Testis (tissue), 2 donors: ENCODE results near the gene KATNB1.

Experiments
- POLR2A ChIP-seq: fragments of 450-650 bp; IDR thresholded peaks from one replicate; pipeline ENCODE4 v1.6.1; 2017; ENCODE audit warnings: antibody characterized with exemption, mild to moderate bottlenecking, moderate library complexity
- TF ChIP-seq, protein P1 (sequence below), 3 experiments: fragments of 450-650 bp in 2 of 3; fragments of 200-600 bp in 1 of 3; sonication (generic) in 1 of 3; IDR thresholded peaks; one replicate each; pipeline ENCODE4 v1.5.1; 2016 to 2019; ENCODE audit warnings: antibody characterized with exemption in 3 of 3, mild to moderate bottlenecking in 2 of 3, moderate library complexity in 1 of 3

DNA sequence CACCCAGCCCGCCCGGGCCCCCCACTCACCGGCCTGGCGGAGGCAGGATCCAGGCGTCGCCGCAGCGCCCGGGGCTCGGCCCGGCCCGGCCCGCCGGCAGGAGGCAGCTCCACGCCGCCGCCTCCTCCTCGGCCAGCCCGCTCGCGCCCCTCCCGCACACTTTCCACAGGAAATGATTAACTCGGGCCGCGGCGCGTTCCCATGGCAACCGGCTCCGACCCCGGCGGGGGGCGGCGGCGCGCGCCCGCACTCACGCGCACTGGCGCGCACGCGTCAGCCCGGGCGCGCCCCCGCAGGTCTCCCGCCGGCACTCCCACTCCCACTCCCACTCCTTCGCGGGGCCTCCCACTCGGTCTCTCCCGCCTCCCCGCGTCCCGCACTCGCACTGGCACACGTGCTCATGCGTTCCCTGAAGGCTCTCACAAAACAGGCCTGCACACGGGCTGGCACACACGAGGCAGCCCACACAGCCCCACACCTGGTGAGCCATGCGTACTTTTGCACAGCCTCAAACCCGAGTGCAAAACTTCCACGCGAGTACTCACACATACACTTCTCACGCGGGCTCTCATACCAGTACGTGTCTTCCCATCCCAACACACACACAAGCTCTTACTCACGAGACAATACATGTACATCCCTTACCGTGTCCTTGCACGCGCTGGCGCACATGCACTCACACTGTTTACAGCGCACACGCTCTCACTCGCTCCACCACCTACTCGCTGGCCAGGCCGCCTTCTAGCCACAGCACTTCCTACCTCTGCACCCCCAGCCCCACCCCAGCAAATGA, 67.0 kb downstream of the KATNB1 start, which contains the start of gene KIFC3:
- TF ChIP-seq, protein P1, sequence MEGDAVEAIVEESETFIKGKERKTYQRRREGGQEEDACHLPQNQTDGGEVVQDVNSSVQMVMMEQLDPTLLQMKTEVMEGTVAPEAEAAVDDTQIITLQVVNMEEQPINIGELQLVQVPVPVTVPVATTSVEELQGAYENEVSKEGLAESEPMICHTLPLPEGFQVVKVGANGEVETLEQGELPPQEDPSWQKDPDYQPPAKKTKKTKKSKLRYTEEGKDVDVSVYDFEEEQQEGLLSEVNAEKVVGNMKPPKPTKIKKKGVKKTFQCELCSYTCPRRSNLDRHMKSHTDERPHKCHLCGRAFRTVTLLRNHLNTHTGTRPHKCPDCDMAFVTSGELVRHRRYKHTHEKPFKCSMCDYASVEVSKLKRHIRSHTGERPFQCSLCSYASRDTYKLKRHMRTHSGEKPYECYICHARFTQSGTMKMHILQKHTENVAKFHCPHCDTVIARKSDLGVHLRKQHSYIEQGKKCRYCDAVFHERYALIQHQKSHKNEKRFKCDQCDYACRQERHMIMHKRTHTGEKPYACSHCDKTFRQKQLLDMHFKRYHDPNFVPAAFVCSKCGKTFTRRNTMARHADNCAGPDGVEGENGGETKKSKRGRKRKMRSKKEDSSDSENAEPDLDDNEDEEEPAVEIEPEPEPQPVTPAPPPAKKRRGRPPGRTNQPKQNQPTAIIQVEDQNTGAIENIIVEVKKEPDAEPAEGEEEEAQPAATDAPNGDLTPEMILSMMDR (IDR thresholded peaks at IDR 0.05): peak in 1 of 3 experiments; percentile 26
- TF ChIP-seq POLR2A: no peak
